ENCODE data around the gene SPPL3.
"Not testable (repeated sequence)": the region's sequence is repeated elsewhere in the genome, so short reads cannot be mapped to it uniquely, and the experiment has no call there.

SPPL3 gene

GRCh38 chr12:120845696-120846095 is 58.5 kb downstream of the SPPL3 start:
- DNase-seq (ENCODE audit: low read depth in 2 of 3, low spot score in 1 of 3), result no peak

GRCh38 chr12:120844768-120845449 is 59.2 kb downstream of the SPPL3 start:
- DNase-seq (ENCODE audit: low read depth in 2 of 3, low spot score in 1 of 3), result no peak

- no peak for DNase-seq (ENCODE audit: low read depth in 2 of 3, low spot score in 1 of 3)
Observed at GRCh38 chr12:120844297-120844696, 59.9 kb downstream of the SPPL3 start.

- DNase-seq (ENCODE audit: low read depth in 2 of 3, low spot score in 1 of 3), result no peak
Observed at GRCh38 chr12:120843472-120843871, 60.7 kb downstream of the SPPL3 start.

GRCh38 chr12:120842595-120842994 is 61.6 kb downstream of the SPPL3 start:
- no peak for DNase-seq (ENCODE audit: low read depth in 2 of 3, low spot score in 1 of 3)

- no peak for DNase-seq (ENCODE audit: low read depth in 2 of 3, low spot score in 1 of 3)
Observed at GRCh38 chr12:120841525-120841924, 62.6 kb downstream of the SPPL3 start.

- DNase-seq (ENCODE audit: low read depth in 2 of 3, low spot score in 1 of 3), result no peak
Observed at GRCh38 chr12:120839503-120839902, 64.7 kb downstream of the SPPL3 start.

GRCh38 chr12:120838629-120839383 is 65.4 kb downstream of the SPPL3 start:
- DNase-seq (ENCODE audit: low read depth in 2 of 3, low spot score in 1 of 3), result not testable (repeated sequence)

- DNase-seq (ENCODE audit: low read depth in 2 of 3, low spot score in 1 of 3), result no peak
Observed at GRCh38 chr12:120836114-120836684, 68.0 kb downstream of the SPPL3 start.

GRCh38 chr12:120835657-120836056 is 68.5 kb downstream of the SPPL3 start:
- no peak for DNase-seq (ENCODE audit: low read depth in 2 of 3, low spot score in 1 of 3)

- DNase-seq (ENCODE audit: low read depth in 2 of 3, low spot score in 1 of 3), result no peak
Observed at GRCh38 chr12:120835304-120835612, 68.9 kb downstream of the SPPL3 start.

- no peak for DNase-seq (ENCODE audit: low read depth in 2 of 3, low spot score in 1 of 3)
Observed at GRCh38 chr12:120834489-120835303, 69.5 kb downstream of the SPPL3 start.

GRCh38 chr12:120833849-120834248 is 70.3 kb downstream of the SPPL3 start:
- no peak for DNase-seq (ENCODE audit: low read depth in 2 of 3, low spot score in 1 of 3)

- no peak for DNase-seq (ENCODE audit: low read depth in 2 of 3, low spot score in 1 of 3)
Observed at GRCh38 chr12:120832737-120833136, 71.4 kb downstream of the SPPL3 start.

GRCh38 chr12:120831648-120832267 is 72.4 kb downstream of the SPPL3 start:
- no peak for DNase-seq (ENCODE audit: low read depth in 2 of 3, low spot score in 1 of 3)

GRCh38 chr12:120830966-120831365 is 73.2 kb downstream of the SPPL3 start:
- no peak for DNase-seq (ENCODE audit: low read depth in 2 of 3, low spot score in 1 of 3)

GRCh38 chr12:120830052-120830940 is 73.9 kb downstream of the SPPL3 start:
- DNase-seq (ENCODE audit: low read depth in 2 of 3, low spot score in 1 of 3), result no peak

GRCh38 chr12:120826335-120826734 is 77.8 kb downstream of the SPPL3 start:
- no peak for DNase-seq (ENCODE audit: low read depth in 2 of 3, low spot score in 1 of 3)

GRCh38 chr12:120825337-120825736 is 78.8 kb downstream of the SPPL3 start:
- no peak for DNase-seq (ENCODE audit: low read depth in 2 of 3, low spot score in 1 of 3)

- DNase-seq (ENCODE audit: low read depth in 2 of 3, low spot score in 1 of 3), result no peak
Observed at GRCh38 chr12:120822832-120823503, 81.2 kb downstream of the SPPL3 start.

All from stimulated activated CD4-positive, alpha-beta T cell treated with anti-CD3 and anti-CD28 coated beads, Interleukin-12 subunit alpha, Interleukin-12 subunit beta, amount 100 ng/mL, for 48 hours (primary cell).